ENCODE results near the gene HS6ST3.

Gene HS6ST3

GRCh38 chr13:96636001-96636709 is 546.2 kb downstream of the HS6ST3 start:
- no peak for DNase-seq (ENCODE audit: extremely low read depth in 1 of 2, low read depth in 1 of 2)

GRCh38 chr13:96637039-96637438 is 547.1 kb downstream of the HS6ST3 start:
- DNase-seq (ENCODE audit: extremely low read depth in 1 of 2, low read depth in 1 of 2), result no peak

GRCh38 chr13:96646101-96646500 is 556.2 kb downstream of the HS6ST3 start:
- no peak for DNase-seq (ENCODE audit: extremely low read depth in 1 of 2, low read depth in 1 of 2)

- DNase-seq (ENCODE audit: extremely low read depth in 1 of 2, low read depth in 1 of 2), result no peak
Measured at GRCh38 chr13:96646515-96647211, 556.8 kb downstream of the HS6ST3 start.

GRCh38 chr13:96650301-96650886 is 560.5 kb downstream of the HS6ST3 start:
- no peak for DNase-seq (ENCODE audit: extremely low read depth in 1 of 2, low read depth in 1 of 2)

- DNase-seq (ENCODE audit: extremely low read depth in 1 of 2, low read depth in 1 of 2), result no peak
Measured at GRCh38 chr13:96651598-96651997, 561.7 kb downstream of the HS6ST3 start.

- DNase-seq (ENCODE audit: extremely low read depth in 1 of 2, low read depth in 1 of 2), result no peak
Measured at GRCh38 chr13:96652506-96652905, 562.6 kb downstream of the HS6ST3 start.

- DNase-seq (ENCODE audit: extremely low read depth in 1 of 2, low read depth in 1 of 2), result no peak
Measured at GRCh38 chr13:96661612-96662011, 571.7 kb downstream of the HS6ST3 start.

- no peak for DNase-seq (ENCODE audit: extremely low read depth in 1 of 2, low read depth in 1 of 2)
Measured at GRCh38 chr13:96662036-96662435, 572.1 kb downstream of the HS6ST3 start.

- DNase-seq (ENCODE audit: extremely low read depth in 1 of 2, low read depth in 1 of 2), result no peak
Measured at GRCh38 chr13:96667294-96668018, 577.5 kb downstream of the HS6ST3 start.

- no peak for DNase-seq (ENCODE audit: extremely low read depth in 1 of 2, low read depth in 1 of 2)
Measured at GRCh38 chr13:96671073-96671472, 581.2 kb downstream of the HS6ST3 start.

- no peak for DNase-seq (ENCODE audit: extremely low read depth in 1 of 2, low read depth in 1 of 2)
Measured at GRCh38 chr13:96672016-96672415, 582.1 kb downstream of the HS6ST3 start.

GRCh38 chr13:96673825-96674224 is 583.9 kb downstream of the HS6ST3 start:
- no peak for DNase-seq (ENCODE audit: extremely low read depth in 1 of 2, low read depth in 1 of 2)

GRCh38 chr13:96677029-96677428 is 587.1 kb downstream of the HS6ST3 start:
- DNase-seq (ENCODE audit: extremely low read depth in 1 of 2, low read depth in 1 of 2), result no peak

- DNase-seq (ENCODE audit: extremely low read depth in 1 of 2, low read depth in 1 of 2), result no peak
Measured at GRCh38 chr13:96678801-96679200, 588.9 kb downstream of the HS6ST3 start.

- DNase-seq (ENCODE audit: extremely low read depth in 1 of 2, low read depth in 1 of 2), result no peak
Measured at GRCh38 chr13:96680898-96681297, 591.0 kb downstream of the HS6ST3 start.

GRCh38 chr13:96681766-96682165 is 591.9 kb downstream of the HS6ST3 start:
- no peak for DNase-seq (ENCODE audit: extremely low read depth in 1 of 2, low read depth in 1 of 2)

- no peak for DNase-seq (ENCODE audit: extremely low read depth in 1 of 2, low read depth in 1 of 2)
Measured at GRCh38 chr13:96684469-96684868, 594.6 kb downstream of the HS6ST3 start.

GRCh38 chr13:96684907-96685306 is 595.0 kb downstream of the HS6ST3 start:
- DNase-seq (ENCODE audit: extremely low read depth in 1 of 2, low read depth in 1 of 2), result no peak

GRCh38 chr13:96686286-96686685 is 596.4 kb downstream of the HS6ST3 start:
- DNase-seq (ENCODE audit: extremely low read depth in 1 of 2, low read depth in 1 of 2), result no peak

- DNase-seq (ENCODE audit: extremely low read depth in 1 of 2, low read depth in 1 of 2), result no peak
Measured at GRCh38 chr13:96687191-96687590, 597.3 kb downstream of the HS6ST3 start.

All from activated CD8-positive, alpha-beta memory T cell treated with anti-CD3 and anti-CD28 coated beads for 1 hour (primary cell).